GM21717 (cell line): ENCODE results near the gene PAPPA2.

ENCODE experiments used
- ATAC-seq: cut with Tn5 transposase; IDR thresholded peaks from one replicate; pipeline ENCODE4 v1.9.1; 2021; ENCODE audit warnings: mild to moderate bottlenecking, moderate library complexity; ENCODE audit not compliant: unreplicated experiment

PAPPA2 gene

DNA sequence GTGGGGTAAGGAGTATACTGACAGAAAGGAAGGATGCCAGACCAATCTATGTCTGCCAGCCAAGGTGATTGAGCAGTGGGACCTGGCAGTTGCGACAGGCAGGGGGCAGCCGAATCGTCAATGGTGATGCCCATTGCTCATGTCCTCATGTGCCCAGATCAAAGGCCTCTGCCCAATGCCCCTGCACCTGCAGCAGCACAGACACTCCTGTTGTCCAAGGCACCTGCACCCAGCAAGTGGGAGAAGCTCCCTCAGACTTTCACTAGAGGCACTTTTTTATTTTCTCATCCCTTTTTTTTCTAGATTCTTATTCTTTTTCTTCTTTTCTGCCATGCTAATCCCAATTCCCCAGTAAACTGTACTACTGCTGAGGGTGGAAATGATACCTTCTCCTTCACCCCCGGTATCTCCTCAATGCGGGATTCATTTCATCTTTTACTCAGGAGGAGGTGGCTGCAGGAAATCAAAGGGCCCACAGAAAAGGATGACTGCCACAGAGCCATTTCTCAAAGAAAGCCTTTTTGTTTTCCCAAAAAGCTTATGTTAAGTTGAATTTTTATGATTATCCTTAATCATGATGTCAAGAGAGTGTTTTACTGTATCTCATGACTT is 332.0 kb downstream of the PAPPA2 start:
- no peak for ATAC-seq

DNA sequence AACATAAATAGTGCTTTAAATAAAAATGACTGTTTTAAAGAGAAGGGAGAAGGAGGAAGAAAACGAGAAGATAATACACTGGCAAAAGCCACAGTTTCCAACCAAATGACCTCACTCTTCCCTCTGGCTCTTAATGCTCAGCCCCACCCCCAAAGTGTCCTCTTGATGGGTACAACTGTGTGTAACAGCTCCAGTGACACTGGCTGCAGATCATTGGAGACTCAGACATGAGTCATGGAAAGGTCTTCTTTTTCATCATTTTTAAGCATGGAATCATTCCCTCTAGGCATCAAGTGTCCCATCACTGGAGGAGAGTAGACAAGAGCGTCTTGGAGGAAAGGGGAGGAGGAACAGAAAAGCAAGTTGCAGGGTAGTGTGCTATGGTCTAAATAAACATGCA is 333.0 kb downstream of the PAPPA2 start:
- no peak for ATAC-seq

DNA sequence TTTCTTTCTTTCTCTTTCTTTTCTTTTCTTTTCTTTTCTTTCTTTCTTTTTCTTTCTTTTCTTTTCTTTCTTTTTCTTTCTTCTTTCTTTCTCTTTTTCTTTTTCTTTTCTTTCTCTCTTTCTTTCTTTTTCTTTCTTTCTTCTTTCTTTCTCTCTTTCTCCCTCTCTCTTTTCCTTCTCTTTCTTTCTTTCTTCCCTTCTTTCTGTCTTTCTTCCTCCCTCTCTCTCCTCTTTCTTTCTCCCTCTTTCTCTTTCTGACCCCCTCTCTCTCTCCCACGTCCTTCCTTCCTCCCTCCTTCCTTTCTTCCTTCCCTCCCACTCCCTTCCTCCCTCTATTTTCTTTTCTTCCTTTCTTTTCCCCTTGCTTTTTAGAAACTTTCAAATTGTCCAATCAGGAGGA is 333.6 kb downstream of the PAPPA2 start:
- ATAC-seq = no peak

DNA sequence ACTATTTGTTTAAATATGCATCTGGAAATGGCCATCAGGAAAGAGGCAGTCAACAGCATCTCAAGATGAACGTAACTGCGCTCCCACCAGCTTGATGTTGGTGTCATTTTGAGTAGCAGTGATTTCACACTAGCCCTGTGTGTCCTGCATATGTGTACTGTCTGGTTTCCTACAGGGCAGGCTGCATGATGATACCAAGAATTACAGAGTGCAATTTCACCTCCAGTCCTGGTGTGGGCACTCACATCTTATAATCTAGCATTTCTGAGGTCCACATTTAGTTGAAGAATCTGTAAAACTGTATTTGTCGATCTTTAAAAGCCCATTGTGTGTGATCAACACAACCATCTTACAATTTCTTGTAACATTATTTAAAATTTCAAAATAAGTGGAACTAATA is 336.4 kb downstream of the PAPPA2 start:
- ATAC-seq = no peak

DNA sequence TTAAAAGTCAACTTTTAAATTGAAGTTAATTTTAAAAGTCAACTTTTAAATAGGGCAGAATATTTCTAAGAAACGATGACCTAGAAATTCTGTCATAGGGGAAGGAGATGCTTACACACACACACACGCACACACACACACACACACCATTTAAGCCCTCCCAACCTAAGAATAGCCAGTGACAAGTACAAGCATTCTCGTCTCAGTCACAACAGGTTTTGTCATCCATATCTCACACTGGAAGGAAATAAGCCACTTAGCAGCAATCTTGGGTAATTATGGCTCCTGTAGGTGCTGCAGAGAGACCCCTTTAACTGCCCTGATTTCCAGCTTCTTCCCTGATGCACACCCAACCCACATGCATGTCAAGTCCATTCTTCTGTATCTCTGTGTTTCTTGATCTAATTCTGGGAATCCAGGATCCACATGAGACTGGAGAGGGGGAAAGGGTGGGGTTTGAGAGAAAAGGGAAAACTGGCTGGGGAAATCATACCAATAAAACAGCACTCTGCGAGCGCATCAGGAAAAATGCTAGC is 338.1 kb downstream of the PAPPA2 start:
- no peak for ATAC-seq

DNA sequence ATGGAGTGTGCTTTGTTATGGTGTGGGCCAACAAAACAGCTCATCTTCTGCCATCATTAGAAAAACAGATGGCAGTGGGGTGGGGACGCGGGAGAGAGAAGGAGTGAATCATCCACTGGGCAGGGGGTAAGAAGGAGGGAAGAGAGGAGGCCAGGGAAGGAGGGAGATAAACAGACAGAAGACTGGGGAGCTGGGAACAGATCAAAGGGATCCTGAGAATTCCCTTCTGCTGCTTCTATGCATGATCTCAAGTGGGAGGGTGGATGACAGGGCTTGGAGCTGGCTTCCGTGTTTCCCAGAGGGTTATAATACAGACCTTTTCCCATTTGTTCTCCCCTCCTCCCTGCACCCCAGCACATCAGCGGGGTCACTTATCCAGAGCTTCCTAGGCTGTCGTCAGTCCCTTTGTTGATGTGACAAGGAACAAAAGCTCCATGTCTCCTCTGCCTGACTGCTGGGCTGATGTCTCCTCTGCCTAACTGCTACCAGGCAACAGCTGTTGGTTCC is 338.6 kb downstream of the PAPPA2 start:
- ATAC-seq = no peak

DNA sequence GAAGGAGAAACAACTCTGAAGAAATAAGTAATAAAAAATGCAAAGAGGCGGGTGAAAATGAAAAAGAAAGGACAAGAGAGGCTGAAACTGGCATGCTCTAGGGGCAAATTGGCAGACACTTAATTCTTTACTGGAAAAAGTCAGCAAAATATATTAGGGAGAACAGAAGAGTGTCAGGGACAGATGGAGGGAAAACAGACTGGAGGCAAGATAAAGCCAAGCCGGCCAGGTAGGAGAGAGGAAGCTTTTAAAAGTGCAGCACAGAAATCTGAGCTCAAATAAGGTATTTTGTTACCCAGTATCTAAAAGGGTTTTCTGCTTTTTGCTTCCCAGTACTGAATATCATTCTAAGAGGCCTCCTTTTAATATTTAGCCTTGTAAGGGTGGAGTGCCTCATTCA is 339.3 kb downstream of the PAPPA2 start:
- no peak for ATAC-seq

DNA sequence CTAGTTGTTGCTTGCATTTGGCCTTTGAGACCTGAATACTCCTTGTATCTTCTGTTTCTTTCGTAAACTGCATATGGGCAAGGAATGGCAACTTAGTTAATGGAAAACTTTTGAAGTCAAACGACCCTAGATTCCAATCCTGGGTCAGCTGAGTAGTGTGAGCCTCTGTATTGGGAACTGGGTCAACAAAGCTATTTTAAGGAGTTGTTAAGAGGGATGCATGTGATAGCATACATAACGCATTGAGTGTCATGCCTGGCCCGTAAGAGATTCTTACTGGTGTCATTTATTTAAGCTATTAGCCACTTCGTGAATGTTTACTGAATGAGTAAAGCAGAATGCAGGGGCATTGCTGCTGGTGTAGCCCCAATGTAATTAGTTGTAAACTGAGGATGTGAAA is 340.1 kb downstream of the PAPPA2 start:
- no peak for ATAC-seq

DNA sequence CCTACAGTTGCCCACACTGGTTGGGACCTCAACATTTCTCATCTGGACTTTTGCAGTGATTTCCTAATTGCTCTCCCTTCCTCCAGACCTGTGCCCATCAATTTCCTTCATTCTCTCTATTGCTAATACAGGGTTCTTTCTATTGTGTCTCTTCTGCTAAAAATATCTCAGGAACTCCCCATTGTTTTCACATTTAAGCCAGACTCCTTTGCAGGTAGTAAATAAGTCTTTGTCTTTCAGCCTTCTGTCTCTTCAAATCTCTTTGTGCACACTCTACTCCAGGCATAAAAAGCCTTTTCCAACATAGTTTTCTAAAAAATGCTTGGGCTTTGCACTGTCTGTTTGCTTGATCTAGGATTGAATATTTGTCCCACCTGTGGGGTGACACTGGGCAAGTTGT is 340.6 kb downstream of the PAPPA2 start:
- no peak for ATAC-seq

DNA sequence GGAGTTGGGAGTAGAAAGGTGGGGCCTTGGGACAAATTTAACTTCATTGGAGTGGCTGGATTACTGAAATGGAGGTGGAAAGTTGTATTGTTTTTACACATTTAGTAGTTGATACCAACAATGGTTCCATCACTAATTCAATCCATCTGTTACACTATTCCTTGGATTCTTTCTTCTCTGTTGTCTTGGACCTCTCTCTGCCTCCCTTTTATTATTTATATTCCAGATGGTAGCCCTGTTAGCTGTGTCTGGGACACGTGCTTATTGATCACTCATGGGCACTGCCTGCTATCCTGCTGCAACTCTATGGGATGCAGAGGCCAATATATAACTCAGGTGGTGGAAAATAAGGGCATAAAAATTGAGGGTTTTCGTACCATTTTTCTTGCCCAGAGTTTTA is 346.3 kb downstream of the PAPPA2 start:
- ATAC-seq = no peak

DNA sequence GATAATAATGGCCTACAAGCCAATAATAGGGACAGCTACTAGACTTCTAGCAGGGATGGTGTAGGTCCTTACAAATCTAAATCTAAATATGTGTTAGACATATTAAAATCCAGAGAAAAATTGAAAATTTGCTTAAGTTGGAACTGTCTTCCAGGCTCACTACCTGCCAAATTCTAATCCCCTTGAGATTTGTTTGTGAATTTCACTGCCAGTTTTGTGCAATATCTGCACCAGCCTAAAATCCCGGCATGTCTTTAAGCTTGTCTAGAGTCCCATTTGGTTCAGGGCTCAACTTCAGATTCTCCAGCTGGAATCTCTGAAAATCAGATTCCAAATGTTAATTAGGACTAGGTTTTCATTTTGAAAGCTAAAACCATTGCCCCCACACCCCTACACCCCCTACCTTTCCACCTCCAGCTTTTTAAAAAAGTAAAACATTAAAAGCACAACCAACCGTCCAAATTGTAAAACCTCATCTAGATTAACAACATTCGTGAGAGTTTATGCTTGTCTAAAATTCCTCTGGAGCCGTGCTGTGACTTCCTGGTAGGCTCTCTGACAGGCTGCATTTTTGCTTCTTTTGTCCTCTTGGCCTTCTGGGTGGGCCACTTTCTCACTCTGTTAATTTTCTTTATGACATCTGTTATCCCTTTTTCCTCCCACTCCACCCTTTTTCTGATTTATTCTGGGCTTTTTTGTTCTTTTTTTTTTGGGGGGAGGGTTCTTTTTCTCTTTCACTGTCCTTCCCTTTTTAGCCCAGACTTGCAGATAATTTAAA is 348.7 kb downstream of the PAPPA2 start:
- ATAC-seq = no peak

DNA sequence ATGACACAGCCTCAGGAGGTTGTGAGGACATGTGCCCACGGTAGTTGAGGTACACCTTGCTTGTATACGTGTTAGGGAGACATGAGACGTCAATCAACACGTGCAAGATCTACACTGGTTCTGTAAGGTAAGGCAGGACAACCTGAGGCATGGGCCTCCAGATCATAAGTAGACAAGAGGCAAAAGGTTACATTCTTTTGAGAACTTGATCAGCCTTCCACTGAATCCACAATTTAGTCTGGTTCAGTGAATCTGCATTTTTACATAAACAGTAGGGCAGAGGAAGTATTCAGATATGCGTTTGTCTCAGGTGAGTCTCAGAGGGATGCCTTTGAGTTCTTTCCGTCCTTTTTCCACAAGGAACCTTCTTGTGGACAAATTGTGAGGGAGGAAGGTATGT is 352.6 kb downstream of the PAPPA2 start:
- ATAC-seq = no peak

DNA sequence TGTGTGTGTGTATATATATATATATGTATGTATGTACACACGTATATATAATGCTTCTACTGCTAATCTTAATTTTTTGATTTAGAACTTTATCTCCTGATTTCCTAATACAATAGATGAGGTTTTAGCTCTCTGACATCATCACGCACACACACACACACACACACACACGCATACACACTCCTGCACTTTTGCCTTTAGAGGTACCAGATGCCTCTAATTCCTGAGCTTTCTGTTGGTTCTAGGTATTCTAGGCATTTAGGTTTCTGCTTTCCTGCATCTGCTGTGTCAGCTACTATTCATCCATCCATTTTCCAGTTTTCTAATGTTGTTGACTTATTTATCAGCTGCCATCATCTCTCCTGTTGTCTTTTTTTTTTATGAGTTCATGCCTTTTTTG is 353.3 kb downstream of the PAPPA2 start:
- no peak for ATAC-seq

DNA sequence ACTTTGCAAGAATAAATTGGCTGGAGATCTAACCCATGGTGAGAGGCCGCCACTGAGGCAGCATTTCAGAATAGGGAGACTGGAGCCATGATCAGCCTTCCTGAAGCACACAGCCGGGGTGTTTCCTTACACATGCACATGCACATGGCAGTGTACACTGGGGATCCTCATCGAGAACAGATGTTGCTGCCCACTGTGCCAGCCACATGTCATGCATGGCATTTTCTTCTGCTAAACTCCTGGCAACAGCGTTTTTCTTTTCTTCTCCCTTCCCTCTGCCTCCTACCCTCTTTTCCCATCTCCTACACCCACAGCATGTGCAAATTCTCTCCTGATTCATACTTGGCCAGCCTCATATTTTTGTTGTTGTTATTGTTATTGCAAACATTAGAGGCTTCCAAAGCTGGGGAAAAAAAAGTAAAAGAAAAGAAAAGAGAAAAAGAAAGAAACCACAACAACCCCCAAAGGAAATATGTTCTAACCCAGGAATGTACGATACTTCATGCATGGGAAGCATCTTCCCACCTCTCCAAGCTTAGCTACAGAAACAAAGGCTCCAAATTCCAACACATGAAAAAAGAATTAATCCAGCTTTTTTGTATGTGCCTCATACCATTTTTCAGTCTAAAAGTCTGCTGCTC is 357.5 kb downstream of the PAPPA2 start:
- ATAC-seq = no peak

DNA sequence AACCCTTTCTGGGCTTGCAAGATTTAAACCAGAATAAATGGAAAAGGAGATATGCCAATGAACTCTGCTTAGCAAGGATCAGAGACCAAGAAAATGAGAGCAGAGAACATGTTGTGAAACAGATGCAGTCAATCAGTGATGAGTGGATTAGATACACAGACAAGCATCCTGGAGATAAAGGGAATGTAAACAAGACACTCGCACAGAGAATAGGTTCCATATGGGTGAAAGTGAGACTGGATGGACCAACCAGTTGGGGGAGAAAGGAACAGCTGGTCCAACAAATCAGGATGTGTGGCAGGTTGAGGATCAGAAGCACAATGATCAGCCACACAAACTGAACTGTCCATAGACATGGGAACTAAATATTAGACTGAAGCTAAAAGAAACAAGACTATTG is 363.3 kb downstream of the PAPPA2 start:
- ATAC-seq = no peak

DNA sequence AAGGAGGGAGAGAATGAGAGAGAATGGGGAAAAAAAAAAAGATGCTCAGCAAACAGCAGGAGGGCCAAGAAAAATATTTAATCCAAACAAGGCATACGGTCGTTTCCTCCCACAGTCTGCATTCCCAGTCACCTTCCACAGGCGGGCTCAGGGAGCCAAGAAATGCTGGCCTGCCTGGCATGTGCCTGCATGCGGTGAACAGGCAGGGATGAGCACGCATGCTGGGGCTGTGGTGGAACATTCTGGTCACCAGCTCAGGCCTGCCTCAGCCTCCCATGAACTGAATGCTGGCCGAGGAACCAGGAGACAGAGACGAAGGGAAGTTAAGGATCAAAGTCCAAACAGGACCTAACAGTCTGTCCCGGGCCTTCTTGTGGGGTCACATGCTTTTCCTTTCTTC is 366.3 kb downstream of the PAPPA2 start:
- ATAC-seq = no peak

DNA sequence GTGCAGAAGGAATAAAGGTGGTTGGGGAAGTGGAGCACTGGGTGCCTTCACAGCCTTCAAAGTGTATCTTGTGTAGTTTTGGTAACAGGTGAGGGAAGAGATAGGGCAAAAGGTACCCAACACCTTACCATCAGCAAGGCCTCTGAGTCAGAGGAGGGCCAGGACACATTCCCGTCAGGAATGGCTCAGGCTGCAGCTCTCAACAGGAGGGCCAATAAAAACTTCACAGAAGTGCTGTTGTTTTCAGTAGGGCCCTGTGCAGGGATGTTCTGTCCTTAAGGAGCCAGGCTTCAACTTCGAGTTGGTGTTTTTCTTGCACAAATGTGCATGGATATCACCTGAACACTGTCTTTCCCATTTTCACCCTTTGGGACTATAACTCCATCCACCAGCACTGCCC is 368.2 kb downstream of the PAPPA2 start:
- no peak for ATAC-seq

DNA sequence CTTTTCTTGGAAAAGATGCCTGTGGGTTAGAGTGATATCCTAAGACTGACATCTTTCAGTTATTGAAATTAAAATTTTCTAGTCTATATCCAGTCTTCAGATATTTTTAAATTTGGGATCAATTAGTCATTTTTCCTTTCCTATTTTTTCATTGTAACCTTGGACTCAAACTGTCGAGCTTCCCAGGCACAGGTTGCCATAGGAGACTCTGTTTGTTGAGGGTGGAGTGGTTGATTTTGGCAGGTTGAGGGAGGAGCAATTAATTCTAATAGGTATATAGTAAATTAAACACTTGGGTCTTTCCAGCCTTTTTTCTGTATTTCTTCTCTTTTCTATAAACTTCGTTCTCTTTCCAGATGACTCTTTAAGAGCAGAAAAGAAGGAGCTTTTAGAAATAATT is 374.7 kb downstream of the PAPPA2 start:
- no peak for ATAC-seq

DNA sequence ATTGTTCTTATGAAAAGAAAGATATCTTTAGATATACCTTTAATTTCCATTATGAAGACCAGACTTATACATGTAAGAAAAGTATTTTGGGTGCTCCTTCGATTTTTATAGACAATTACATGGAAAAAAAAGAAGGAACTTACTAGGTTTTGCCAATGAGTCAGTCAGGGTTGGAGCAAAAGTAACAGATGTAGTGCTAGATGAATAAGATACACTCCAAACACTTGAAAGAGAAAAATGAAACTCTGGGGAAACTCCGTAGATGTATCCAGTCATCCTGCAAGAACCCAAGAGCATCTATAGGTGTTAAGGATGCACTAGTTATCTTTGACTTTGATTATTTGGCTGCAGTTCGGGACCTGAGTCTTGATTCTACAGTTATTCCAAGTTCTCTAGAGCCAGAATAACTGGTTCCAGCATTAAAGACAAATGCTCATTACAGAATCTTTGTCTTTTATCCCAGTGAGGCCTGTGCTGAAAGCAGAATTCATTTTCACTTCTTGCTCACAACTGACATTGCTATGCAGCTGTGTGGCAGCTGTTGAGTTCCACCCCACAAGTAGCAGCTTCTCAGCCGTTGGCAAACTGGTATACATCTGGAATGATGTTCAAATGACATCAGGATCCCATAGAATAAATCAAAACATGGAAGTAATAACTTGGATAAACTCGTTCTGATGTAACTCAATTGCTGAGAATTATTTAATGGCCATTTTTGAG is 375.5 kb downstream of the PAPPA2 start:
- no peak for ATAC-seq

DNA sequence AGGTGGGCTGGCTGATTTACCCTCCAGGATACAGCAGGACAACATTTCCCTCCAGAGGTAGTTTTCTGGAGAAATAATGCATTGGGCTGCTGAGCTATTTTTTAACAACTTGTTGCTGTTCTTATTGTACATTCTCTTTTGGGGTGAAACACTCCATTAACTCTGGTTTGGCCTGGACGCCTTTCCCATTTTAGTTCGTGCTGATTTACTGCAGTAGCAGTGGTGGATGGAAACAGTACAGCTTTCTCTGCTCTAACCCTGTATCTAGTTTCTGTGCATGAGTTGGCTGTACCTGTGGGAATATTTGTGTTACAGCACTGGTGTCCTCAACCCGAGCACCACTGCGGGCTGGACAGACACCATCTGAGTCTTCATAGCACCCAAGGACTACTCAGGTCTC is 376.2 kb downstream of the PAPPA2 start:
- ATAC-seq = no peak

DNA sequence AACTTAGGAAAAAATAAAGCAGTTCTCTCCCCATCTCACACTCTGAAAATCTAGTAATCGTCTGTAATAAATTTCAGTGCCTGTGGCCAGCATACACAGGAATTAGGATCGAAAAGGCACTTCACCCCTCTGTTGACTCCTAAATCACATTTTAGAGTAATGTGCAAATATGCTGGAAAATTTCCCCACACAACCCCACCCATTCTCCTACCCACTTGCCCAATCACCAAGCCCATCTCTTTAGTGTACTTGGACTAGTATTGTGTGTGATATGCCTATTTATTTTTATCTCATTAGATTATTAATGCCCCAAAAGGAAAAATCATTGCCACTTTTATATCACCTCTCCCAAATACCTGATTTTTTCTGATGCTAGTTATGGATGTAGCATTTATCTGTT is 378.3 kb downstream of the PAPPA2 start:
- ATAC-seq = no peak
